ENCODE data around the gene TFEB.
A peak's percentile ranks its signal among the peaks of the same experiment; 100 is the strongest.

Gene TFEB

GRCh38 chr6:41763470-41763869, 28.1 kb upstream of the TFEB start:
- DNase-seq = peak in 1 of 3 donors; percentile 33

- DNase-seq = no peak
Observed at GRCh38 chr6:41759905-41760579, 24.6 kb upstream of the TFEB start.

DNA sequence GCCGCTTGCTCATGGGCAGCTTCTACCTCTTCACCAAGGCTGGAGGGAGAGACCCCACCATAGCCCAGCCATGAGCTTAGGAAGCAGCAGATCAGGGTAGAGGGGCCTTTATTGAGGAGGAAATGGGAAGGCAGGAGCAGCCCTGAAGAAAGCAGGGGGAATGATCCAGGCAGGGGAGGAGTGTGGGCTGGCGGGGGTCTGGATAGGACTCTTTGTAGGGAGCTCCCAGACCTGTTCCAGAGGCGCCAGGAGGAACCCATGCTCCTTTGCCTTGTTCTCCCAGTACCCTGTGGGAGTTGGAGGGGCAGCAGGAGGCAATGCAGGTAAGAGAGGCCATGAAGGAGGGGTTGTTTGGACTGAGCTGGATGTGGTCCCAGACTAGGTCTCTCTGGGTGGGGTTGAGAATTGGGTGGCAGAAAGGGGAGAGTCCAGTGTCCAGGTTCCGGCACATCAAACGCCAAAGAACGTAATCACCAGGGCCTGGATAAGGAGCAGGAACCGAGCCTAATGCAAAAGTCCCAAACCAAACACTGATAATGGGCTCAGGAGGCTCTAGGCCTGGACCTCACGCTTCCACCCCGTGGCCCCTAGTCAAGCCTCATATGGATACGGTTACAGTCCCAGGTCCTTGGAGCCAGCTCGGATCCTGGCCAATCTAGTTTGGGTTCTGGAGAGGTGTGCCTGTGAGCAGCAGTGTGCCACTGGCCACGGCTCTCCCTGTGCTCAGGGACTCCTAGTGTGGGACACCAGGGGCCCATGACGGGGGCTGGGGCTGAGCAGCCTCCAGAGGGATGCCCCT, 23.9 kb upstream of the TFEB start:
- DNase-seq = no peak

- DNase-seq = no peak
Observed at GRCh38 chr6:41758641-41759035, 23.2 kb upstream of the TFEB start.

DNA sequence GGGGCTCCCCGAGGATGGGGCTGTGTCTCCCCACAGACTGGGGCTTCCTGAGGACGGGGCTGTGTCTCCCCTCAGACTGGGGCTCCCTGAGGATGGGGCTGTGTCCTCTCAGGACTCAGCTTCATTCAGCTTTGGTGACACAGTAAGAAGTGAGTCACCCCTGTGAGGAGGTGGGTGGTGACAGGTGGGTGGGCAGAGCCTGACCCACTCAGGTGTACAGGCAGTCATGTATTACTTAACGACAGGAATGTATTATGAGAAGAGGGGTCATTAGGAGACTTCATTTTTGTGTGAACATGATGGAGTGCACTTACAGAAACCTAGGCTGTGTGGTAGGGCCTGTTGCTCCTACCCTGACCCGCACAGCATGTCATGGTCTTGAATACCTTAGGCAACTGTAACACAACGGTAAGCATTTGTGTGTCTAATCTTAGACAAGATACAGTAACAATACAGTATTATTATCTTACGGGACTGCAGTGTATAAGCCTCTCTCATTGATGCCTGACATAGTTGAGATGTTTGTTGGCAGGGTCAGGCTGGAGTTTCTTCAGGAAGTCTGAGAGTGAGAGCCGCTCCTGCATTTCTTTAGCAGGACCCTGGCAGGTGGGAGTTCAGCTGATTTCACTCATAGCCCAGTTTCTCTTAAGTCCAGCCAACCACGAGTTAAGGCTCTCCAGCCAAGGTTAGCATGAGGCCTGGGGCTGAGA, 22.7 kb upstream of the TFEB start:
- DNase-seq = no peak

DNA sequence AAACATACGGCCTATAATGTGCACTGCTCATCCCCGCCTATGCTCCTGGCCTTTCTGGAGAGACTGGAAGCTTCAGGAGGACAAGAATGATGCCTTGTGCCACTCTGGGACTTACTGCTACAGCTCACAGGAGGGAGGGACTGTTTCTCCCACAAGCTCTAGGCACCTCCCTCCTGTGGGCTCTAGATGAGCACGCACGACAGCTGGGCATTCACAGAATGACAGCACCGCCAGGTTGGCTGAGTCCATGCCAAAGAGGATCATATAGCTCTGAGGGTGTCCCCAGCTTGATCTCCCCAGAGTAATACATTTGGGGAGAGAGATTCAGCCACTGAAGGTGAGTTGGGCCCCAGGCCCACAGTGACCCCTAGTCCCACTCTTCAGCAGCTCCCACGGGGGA, 21.9 kb upstream of the TFEB start:
- no peak for DNase-seq

DNA sequence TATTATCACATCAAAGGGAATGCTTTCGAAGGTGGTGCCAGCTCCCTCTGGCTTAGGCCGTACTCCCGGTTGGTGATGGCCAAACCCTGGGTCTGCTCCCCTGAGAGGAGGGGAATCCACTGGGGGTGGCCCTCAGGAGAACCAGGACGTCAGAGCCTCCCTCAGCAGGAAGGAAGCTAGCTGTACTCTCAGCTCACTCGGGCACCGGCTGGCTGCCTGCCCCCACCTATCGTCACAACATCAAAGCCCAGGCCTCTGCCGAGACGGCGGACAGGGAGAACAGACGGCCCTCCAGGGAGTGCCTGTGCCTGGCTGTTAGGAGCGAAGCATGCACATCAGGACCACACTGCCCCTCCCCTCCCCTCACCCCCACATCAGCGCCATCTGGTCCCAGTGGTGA, 20.9 kb upstream of the TFEB start:
- DNase-seq = no peak

DNA sequence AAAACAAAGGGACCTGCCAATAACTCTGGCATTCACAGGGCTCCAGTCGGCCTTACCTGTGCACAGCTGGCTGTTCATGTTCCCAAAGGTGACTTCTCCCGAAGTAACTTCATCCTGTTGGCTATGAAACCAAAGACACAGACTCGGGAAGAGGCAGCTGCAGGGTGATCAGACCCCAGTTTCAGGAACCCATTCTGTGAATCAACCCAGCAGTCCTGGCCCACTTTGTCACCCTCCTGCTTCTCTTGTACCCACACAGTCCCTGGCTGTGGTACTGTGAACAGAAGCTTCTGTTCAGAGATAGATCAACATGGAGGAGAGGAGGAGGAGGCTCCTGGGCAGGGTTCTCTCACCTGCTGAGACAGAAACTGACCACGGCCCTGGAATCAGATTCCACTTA, 20.5 kb upstream of the TFEB start:
- no peak for DNase-seq

DNA sequence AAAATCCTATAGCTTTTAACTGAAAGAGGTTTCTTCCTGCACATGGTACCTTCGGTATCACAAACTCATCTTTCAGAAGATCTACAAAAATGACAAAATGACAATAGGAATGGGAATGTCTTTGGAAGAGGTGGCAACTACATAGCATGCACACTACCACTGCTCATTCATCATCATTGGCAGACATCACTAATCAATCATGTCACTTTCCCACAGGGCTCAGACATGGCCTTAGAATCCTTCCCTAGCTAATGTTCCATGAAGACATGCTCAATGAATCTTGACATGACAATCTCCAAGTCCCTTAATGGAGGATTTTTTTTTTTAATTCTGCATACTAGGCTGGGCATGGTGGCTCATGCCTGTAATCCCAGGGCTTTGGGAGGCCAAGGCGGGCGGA, 15.0 kb upstream of the TFEB start:
- DNase-seq = no peak

- DNase-seq = peak; percentile 35 to 57 (median 50)
Observed at GRCh38 chr6:41748542-41748941, 13.1 kb upstream of the TFEB start.

DNA sequence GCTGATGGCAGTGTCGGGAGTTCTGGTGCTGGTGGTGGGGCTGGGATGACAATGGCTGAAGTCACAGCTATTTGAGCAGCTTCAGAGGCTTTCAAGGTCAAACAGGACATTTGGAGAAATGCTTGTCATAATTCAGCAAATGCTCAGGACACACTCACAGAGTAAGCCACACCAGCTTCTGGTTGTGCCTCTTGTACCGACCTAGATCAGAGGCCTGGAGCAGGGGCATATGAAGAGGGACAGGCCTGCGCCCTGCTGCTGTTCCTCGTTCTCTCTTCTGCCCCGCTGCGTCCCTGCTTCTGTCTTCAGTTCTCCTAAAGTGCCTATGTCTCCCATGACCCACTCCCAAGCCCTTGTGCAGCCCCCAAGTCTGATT, 12.7 kb upstream of the TFEB start:
- DNase-seq = no peak

DNA sequence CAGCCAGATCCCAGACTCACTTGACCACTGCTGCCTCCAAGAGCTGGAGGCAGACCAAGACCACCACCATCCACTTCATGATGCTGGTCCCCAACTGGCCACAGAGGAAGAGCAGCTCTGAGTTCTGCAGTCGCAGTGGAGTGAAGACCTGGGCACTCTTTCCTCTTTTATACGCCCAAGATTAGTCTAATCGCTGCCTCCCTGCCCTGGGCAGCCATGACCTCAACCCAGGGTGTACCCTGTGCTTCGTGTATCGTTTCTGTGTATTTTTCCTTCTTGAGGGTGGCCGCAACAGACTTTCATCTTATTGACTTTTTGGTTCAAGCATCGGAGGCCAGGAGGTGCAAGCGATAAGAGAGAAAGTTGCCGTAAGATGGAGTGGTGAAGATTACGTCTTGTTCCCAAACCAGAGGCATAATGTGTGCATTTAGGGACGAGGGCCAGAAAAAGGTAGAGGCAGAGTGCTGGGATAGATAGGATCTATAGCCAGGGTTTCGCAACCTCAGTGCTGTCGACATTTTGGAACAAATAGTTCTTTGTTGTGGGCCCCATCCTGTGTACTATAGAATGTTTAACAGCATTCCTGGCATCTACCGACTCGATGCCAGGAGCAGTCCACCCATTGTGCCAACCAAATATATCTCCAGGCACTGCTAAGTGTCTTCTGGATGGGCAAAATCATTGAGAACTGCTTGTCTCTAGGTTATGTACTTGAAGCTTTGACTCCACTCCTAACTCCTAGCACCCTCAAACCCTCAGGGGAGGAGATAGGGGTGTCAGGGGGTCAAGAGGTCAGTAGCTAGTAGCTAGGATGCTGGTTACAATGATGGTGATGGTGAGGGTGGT, 12.1 kb upstream of the TFEB start, which contains the start of gene PGC:
Gene PGC, minus strand, starts transcription at position 142 of the 846 bp plus-strand sequence. Its CDS starts 63 bp downstream, at position 79.
- DNase-seq = no peak

- no peak for DNase-seq
Observed at GRCh38 chr6:41746107-41746506, 10.7 kb upstream of the TFEB start.

DNA sequence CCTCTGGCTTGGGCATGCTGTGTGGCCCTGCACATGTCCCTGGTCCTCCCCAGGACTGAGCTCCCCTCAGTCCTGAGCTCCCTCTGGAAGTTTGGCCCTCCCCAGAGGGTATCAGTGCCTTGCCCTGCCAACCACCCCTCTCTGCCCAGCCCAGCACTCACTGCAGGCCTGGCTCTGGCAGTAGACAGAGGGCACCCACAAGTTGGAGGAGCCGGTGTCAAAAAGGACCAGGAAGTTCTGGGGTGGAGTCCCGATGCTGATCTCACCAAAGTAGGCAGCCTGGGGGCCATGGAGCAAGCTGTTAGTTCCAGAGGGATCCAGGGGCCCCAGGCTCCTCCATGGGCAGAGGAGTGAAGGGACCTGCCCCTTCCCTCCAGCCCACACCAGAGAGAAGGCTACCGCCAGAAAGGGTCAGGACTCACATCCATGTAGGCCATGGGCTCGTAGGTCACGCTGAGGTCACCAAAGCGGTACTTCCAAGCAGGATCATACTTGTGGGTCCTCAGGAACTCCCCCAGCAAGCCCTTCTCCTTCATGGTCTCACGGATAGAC, 8.9 kb upstream of the TFEB start:
- no peak for DNase-seq

DNA sequence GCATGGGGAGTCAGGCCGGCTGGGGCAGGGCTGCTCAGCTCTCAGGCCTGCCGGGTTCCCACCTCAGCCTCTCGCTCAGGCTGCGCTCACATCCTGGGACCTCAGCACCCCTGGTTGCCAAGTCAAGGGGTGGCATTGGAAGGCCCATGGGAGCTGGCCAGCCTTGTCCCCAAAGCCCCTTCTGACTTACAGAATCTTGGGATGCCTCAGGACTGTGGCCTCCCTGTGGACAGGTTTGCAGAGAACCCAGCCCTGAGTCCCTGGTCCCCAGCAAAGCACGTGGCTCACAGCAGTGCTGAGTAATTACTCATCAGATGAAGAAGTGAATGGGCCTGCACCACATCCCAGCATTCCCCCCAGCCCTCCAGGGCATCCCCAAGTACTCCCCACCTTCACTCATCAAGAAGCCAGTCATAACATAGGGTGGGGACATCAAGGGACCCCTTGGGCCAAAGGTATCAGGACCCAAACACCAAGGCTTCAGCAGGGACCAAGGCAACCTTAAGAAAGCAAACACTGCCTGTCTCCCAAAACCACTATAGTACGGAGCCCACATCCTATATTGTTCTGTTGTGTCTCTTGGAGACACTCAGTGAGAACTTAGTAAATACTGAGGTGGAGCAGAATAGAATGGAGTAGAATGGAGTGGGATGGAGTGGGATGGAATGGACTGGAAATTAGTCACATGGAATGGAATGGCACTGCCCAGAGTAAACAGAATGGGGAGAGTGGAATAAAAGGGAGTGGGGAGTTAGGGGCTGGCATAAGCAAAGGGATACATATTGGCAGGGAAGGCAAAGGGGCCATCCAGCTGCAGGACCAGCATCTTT, 8.2 kb upstream of the TFEB start:
- DNase-seq = no peak

- no peak for DNase-seq
Observed at GRCh38 chr6:41741625-41742490, 6.5 kb upstream of the TFEB start.

DNA sequence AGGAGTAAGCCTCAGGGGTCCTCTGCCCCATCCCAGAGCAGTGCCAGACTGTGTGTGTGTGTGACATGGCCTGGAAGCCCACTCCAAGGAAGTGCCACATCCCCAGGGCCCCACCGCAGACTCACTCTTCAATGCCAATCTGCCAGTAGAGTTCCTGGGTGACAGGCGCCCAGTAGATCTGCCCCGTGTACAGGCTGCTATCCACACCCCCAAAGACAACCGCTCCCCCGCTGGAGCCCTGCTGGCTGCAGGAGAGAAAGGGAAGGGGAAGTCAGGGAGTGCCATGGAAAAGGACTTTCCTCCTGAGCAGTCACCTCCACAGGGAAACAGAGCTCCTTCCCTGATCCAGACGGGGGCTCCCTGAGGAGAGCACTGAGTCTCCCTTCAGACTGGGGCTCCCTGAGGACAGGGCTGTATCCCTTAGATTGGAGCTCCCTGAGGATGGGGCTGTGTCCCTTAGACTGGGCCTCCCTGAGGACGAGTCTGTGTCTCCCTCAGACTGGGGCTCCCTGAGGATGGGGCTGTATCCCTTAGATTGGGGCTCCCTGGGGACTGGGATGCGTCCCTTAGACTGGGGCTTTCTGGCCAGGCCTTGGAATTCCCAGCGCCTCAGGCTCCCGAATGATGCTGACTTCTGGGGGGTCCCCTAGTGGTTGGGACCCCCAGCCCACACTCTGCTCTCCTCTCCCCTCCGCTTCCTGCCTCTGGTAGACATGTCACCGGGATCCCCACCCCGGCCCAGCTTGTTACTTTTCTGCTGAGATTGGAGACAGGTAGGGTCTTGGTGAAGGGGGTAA, 5.2 kb upstream of the TFEB start:
- DNase-seq = no peak

DNA sequence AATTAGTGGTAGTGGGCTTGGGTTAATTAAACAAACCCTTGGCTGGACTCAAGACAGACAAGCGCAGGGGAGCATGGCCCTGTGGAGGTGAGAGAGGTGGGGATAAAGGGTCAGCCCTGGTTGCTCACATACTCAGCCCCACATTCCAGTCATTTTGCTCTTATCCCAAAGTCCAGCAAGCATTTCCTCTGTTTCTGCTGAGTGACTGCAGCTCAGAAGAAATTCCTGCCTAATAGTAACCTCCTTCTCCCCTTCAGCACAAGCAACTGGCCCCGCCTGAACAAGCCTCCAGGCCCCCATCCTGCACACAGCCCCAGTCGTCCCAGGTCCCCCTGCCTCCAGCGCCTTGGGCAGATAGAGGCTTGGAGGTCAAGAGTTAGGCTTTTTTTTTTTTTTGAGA, 3.6 kb upstream of the TFEB start:
- DNase-seq = no peak

DNA sequence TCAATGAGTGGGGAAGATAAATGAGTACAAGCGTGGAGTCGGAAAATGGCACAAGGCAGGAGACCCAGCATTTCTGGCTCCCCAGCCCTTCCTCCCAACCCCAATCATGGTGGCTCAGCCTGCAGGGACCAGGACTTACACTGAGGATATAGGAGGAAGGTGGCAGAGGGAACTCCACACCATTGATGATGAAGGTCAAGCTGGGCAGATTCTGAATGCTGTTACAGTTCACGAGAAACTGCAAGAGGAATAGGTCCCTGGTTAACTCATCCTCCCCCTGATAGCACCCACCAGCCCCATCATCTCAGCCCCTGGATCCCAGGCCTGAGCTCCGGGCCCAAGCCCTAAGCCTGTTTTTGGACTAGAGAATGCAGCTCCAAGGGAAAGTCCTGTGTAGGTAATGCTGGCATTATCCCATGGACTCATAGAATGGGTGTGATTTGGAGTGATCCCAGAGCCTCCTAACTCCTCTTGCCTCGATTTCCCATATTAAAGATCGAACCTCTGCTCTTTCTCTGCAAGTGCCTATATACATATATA, 2.3 kb upstream of the TFEB start:
- DNase-seq = no peak

Measured in suppressor macrophage treated with lipopolysaccharide for 1 hour (primary cell).